ENCODE data around the gene PCK2. TPM values are rescaled to one million over a fixed set of nuclear protein-coding genes. Genes with fewer than 3 reads are reported as not detected.

PCK2 gene
- polyA plus RNA-seq, 1 donor from 2014 or later: 1.2 TPM

DNA sequence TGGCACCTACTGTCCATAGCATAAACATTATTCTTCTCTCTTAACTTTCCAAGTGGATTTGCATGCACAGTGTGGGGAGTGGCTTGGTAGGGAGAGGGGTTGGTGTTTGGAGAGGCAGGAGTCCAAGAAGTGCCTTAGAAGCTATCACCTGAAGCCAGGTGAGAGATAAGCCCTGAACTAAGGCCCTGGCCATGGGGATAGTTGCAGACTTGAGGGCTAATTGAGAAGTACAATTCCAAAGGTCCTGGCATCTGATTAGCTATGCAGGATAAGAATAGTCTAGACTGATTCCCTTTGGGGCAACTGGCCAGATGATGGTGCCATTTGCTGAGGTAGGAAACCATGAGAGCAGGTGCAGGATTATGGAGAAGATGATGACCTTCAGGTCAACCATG is 2.0 kb upstream of the PCK2 start:
- no peaks in the 10 kb centered on the region for H3K9me3 ChIP-seq (ENCODE audit: low read length)
- TF ChIP-seq, protein P1, sequence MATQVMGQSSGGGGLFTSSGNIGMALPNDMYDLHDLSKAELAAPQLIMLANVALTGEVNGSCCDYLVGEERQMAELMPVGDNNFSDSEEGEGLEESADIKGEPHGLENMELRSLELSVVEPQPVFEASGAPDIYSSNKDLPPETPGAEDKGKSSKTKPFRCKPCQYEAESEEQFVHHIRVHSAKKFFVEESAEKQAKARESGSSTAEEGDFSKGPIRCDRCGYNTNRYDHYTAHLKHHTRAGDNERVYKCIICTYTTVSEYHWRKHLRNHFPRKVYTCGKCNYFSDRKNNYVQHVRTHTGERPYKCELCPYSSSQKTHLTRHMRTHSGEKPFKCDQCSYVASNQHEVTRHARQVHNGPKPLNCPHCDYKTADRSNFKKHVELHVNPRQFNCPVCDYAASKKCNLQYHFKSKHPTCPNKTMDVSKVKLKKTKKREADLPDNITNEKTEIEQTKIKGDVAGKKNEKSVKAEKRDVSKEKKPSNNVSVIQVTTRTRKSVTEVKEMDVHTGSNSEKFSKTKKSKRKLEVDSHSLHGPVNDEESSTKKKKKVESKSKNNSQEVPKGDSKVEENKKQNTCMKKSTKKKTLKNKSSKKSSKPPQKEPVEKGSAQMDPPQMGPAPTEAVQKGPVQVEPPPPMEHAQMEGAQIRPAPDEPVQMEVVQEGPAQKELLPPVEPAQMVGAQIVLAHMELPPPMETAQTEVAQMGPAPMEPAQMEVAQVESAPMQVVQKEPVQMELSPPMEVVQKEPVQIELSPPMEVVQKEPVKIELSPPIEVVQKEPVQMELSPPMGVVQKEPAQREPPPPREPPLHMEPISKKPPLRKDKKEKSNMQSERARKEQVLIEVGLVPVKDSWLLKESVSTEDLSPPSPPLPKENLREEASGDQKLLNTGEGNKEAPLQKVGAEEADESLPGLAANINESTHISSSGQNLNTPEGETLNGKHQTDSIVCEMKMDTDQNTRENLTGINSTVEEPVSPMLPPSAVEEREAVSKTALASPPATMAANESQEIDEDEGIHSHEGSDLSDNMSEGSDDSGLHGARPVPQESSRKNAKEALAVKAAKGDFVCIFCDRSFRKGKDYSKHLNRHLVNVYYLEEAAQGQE (IDR thresholded peaks at IDR 0.05; ENCODE audit: borderline replicate concordance): no peak
- TF ChIP-seq RAD21 (conservative IDR thresholded peaks at IDR 0.05): no peak
- no peak for TF ChIP-seq EZH2 (IDR thresholded peaks at IDR 0.05; ENCODE audit: borderline replicate concordance, insufficient read depth, low read length, poor library complexity, severe bottlenecking)
- TF ChIP-seq MXI1 (conservative IDR thresholded peaks at IDR 0.05; ENCODE audit: poor library complexity, severe bottlenecking): no peak
- no peak for TF ChIP-seq EP300 (conservative IDR thresholded peaks at IDR 0.05; ENCODE audit: poor library complexity, severe bottlenecking)
- TF ChIP-seq SMC3 (conservative IDR thresholded peaks at IDR 0.05; ENCODE audit: poor library complexity): no peak
- TF ChIP-seq, protein P2, sequence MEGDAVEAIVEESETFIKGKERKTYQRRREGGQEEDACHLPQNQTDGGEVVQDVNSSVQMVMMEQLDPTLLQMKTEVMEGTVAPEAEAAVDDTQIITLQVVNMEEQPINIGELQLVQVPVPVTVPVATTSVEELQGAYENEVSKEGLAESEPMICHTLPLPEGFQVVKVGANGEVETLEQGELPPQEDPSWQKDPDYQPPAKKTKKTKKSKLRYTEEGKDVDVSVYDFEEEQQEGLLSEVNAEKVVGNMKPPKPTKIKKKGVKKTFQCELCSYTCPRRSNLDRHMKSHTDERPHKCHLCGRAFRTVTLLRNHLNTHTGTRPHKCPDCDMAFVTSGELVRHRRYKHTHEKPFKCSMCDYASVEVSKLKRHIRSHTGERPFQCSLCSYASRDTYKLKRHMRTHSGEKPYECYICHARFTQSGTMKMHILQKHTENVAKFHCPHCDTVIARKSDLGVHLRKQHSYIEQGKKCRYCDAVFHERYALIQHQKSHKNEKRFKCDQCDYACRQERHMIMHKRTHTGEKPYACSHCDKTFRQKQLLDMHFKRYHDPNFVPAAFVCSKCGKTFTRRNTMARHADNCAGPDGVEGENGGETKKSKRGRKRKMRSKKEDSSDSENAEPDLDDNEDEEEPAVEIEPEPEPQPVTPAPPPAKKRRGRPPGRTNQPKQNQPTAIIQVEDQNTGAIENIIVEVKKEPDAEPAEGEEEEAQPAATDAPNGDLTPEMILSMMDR (IDR thresholded peaks at IDR 0.05; ENCODE audit: poor library complexity, severe bottlenecking): no peak
- no peak for TF ChIP-seq POLR2AphosphoS5 (IDR thresholded peaks at IDR 0.05)
- TF ChIP-seq TAF1 (IDR thresholded peaks at IDR 0.05; ENCODE audit: low read depth): no peak
- no peaks in the 10 kb centered on the region for H3K9me2 ChIP-seq (ENCODE audit: insufficient read depth, low read length)
- H3K4me2 ChIP-seq (ENCODE audit: low read length): no peak overlapping the region
- no peaks in the 10 kb centered on the region for H3F3A ChIP-seq (ENCODE audit: insufficient read depth, low read length, poor library complexity, severe bottlenecking)
- H3K27me3 ChIP-seq (ENCODE audit: insufficient read depth, low read depth, low read length): peaks cover 16% of the 10 kb centered on the region
- H2AFZ ChIP-seq (ENCODE audit: low read depth, low read length): no peak overlapping the region
- H3K79me2 ChIP-seq (replicated peaks; ENCODE audit: insufficient read depth, low read length): no peaks in the 10 kb centered on the region
- H4K20me1 ChIP-seq (ENCODE audit: insufficient read depth): no peaks in the 10 kb centered on the region
- H3K9ac ChIP-seq (ENCODE audit: low read length): no peak overlapping the region
- H3K27ac ChIP-seq (ENCODE audit: low read length): no peak overlapping the region
- no peak overlapping the region for H3K4me3 ChIP-seq (ENCODE audit: low read length)
- H3K36me3 ChIP-seq (ENCODE audit: insufficient read depth, low read length): no peaks in the 10 kb centered on the region

DNA sequence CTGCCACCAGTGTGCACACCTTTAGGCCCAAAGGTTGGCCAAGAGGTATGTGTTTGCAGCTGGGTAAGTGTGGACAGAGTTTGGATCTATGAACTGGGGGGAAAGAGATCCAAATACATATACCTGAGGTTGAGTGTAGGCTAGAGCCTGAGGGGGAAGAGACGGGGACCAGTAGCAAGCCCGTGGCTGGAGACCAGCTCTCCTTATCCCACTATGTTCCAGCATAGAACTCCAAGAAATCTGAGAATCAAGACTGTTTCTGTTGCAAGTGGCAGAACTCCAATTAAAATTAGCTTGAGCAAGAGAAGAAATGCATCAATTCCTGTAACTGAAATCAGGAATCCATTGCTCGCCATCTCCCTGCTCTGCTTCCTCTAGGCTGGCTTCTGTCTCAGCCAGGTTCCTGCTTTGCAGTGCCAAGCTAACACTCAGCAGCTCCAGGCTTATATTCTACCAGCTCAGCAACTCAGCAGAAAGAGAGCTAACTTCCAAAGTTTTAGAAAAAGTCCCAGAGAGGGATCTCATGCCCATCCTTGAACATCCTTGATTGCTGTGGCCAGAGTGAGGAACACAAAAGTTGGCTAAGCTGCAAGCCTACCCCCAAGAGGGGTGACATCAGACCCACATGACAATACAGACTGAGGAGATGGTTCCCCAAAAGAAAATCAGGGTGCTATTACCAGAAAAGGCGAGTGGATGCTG is 1.5 kb upstream of the PCK2 start:
- H3K27me3 ChIP-seq (ENCODE audit: insufficient read depth, low read depth, low read length): peaks cover 16% of the 10 kb centered on the region
- no peak overlapping the region for H3K4me2 ChIP-seq (ENCODE audit: low read length)
- H3K9ac ChIP-seq (ENCODE audit: low read length): no peak overlapping the region
- no peaks in the 10 kb centered on the region for H3K9me3 ChIP-seq (ENCODE audit: low read length)
- H3K36me3 ChIP-seq (ENCODE audit: insufficient read depth, low read length): no peaks in the 10 kb centered on the region
- no peaks in the 10 kb centered on the region for H3K79me2 ChIP-seq (replicated peaks; ENCODE audit: insufficient read depth, low read length)
- H2AFZ ChIP-seq (ENCODE audit: low read depth, low read length): no peak overlapping the region
- H3K27ac ChIP-seq (ENCODE audit: low read length): no peak overlapping the region
- no peaks in the 10 kb centered on the region for H4K20me1 ChIP-seq (ENCODE audit: insufficient read depth)
- no peak overlapping the region for H3K4me3 ChIP-seq (ENCODE audit: low read length)
- no peaks in the 10 kb centered on the region for H3F3A ChIP-seq (ENCODE audit: insufficient read depth, low read length, poor library complexity, severe bottlenecking)
- no peaks in the 10 kb centered on the region for H3K9me2 ChIP-seq (ENCODE audit: insufficient read depth, low read length)
- TF ChIP-seq POLR2AphosphoS5 (IDR thresholded peaks at IDR 0.05): no peak
- TF ChIP-seq, protein P2 (IDR thresholded peaks at IDR 0.05; ENCODE audit: poor library complexity, severe bottlenecking): no peak
- TF ChIP-seq TAF1 (IDR thresholded peaks at IDR 0.05; ENCODE audit: low read depth): no peak
- no peak for TF ChIP-seq EP300 (conservative IDR thresholded peaks at IDR 0.05; ENCODE audit: poor library complexity, severe bottlenecking)
- TF ChIP-seq EZH2 (IDR thresholded peaks at IDR 0.05; ENCODE audit: borderline replicate concordance, insufficient read depth, low read length, poor library complexity, severe bottlenecking): no peak
- TF ChIP-seq SMC3 (conservative IDR thresholded peaks at IDR 0.05; ENCODE audit: poor library complexity): no peak
- TF ChIP-seq MXI1 (conservative IDR thresholded peaks at IDR 0.05; ENCODE audit: poor library complexity, severe bottlenecking): no peak
- TF ChIP-seq RAD21 (conservative IDR thresholded peaks at IDR 0.05): no peak
- TF ChIP-seq, protein P1 (IDR thresholded peaks at IDR 0.05; ENCODE audit: borderline replicate concordance): no peak

All from neural cell (in vitro differentiated cells).